NOMO-1 treated with DMSO at 0.1 percent for 48 hours (cell line): ENCODE measurements around the gene CEP41.

Experiments
- DNase-seq: peaks from one replicate; lab custom pipeline; 2025; ENCODE audit not compliant: unreplicated experiment; lab: John Stamatoyannopoulos, UW

The CEP41 gene

DNA sequence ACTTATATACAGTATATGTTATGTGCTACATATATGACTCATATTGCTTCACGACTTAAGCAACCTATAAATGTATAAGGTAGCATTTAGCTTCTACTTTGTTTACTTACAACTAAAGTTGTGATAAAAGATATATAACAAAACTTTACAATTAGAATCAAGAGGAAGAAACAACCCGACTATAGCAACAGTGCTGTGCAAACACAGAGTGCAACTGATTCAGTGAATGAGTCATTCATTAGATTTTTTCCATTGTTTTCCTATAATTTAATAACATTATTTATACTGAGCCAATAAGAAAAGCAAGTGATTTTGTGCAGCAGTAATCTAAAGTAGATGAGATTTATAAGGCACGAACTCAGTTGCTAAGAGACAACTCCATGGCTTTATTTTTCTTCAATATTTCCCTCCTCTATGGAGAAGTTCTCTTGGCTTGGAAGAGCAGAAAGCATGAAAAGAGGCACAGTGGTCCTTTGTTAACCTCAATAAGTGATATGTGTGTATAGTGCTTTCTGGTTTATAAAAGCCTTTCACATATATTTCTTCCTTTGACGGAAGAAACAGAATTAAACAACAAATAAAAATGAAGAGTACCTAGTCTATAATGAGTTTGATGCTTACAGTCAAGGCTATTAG is 19.8 kb downstream of the CEP41 start:
- DNase-seq: no peak

DNA sequence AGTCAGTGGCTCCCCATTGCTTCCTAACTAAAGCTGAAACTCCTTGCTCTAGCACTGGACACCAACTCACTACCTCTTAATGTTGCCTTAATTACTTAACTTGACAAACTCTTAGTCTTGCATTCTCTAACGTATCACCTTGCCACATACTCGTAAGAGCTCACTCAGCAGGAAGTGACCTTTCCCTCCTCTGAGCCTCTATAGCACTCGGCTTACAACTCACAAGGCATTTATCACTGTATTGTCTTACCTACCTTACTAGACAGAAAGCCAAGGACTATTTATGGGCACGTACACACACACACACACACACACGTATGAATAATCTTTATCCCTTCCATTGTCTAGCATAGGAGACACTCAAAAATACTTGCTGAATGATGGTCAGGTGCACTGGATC is 21.2 kb downstream of the CEP41 start:
- DNase-seq: no peak

DNA sequence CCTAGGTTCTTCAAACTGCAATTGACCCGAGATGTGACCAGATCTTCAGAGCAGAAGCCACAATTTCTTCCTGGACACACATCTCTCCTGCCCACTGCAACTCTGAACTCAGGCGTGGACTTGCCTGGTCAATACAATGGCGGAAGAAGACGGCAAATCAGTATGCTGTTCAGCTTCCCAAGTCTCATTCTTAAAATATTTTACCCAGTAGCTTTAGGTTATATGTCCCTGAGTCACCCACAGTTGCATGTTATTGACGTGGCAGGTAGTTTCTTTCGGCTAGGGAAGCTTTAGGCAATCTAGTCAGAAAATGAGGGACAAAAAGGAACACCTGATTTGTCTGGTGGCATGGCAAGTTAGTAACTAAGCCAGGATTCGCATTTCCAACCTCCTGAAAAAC is 22.5 kb downstream of the CEP41 start:
- no peak for DNase-seq

DNA sequence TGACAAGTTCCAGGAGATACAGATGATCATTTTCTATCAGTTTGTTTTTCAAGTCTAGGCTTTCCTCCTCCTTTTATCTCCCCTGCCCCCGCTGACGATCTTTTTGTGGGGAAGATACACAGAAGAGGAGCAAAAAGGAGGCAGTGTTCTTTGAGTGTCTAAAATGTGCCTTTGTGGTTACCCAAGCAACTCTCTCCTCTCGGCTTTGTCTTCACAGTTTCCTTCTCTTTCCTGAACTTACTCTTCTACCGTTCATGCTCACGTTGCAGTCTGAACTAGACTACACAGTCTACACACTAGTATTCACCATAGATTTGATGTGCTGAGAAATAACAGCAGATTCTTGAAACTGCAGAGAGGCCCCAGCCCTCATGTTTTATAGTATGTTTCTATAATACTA is 23.6 kb downstream of the CEP41 start:
- no peak for DNase-seq

DNA sequence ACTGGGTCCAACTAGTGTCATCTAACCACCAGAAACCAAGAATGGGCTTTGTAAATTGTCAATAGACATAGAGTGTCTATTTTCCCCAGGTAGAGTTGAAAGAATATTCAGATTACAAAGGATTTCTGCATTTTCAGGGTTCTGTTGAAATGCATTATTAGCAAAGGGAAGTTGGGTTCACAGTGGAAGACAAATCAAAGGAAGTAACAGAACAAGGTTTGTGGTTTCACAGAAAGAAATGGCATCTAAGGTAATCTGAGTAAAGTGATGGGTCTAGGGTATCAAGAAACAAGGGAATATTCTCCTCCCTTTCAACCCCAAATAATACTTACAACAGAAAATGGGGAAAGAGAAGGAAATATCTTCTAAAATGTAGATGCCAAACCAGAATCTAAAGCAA is 25.8 kb downstream of the CEP41 start:
- no peak for DNase-seq

DNA sequence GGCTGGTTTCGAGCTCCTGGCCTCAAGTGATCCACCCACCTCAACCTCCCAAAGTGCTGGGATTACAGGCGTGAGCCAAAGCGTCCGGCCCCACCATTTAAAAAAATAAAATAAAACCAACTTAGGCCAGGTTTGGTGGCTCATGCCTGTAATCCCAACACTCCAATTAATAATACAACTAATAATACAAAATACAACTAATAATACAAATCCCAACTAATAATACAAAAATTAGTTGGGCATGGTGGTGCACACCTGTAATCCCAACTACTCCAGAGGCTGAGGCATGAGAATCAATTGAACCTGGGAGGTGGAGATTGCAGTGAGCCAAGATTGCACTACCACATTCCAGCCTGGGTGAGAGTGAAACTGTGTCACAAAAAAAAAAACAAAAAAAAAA is 27.6 kb downstream of the CEP41 start:
- no peak for DNase-seq

DNA sequence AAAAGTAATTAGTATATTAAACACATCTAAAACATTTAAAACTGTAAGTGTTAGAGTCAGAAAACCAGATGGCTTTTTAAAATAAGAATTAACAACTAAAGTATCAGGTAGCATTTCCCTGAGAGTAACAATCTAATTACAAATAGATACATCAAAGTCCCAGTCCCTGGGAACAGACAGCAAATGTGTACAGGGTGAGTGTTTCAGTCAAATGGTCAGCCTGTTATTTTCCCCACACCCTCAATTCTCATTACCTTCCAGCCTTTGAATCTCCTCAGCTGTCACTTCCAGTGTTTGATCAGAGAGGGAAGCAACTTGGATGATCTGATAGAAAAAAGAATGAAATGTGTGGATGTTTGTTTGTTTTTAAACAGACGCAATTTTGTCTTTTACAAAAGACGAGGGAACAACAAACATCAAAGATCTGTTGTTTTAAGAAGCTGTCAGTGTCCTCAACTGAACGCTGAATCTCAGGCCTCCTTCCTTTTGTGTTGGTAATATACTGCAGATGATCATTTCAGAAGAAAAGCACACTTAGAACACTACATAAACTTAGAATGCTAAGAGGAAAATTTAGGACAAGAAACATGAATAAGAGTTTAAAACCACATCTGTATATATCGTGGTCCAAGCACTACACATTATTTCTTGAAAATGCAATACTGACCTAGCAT is 29.8 kb downstream of the CEP41 start:
- DNase-seq: no peak

DNA sequence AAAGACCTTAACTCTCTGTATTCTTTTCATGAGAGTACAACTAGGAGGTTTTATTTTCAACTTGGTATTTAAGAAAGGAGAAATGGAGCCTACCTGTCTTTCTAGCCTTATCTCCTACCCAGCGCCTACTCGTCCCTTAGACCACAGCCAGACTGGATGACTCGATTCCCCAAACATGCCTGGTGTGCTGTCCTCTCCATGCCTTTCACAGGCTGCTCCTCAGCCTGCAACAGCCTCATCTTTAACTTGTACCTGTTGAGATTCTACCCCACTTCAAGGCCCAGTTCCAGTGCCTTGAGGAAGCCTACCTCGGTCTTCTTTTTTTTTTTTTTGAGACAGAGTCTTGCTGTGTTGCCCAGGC is 31.1 kb downstream of the CEP41 start:
- DNase-seq: no peak

DNA sequence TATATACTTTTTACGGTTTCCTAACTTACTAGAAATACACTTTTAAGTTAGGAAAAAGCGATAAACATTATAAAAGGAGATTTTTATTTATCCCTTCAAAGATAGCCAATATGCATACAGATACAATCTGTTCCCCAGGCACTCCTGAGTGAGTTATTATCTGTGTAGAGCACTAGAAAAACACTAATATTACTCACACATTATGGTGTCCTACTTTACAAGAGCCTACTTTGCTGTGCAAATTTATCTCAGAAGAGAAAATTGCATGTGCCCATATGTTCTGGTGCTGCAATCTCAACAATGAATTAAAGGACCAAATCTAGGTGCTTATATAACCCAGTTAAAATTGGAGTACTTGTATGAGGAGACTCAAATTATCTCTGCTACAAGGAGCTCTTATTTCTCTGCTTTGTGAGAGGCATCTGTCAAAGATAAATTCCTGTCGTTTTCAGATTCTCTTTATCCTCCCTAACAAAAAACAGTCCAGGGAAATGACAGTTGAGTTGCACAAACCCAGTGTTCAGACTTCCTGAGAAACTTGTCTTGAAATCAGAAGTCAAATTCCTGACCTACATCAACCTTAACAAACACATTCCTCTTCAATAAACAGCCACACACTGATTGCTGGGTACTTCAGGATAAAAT is 31.6 kb downstream of the CEP41 start:
- DNase-seq: no peak

DNA sequence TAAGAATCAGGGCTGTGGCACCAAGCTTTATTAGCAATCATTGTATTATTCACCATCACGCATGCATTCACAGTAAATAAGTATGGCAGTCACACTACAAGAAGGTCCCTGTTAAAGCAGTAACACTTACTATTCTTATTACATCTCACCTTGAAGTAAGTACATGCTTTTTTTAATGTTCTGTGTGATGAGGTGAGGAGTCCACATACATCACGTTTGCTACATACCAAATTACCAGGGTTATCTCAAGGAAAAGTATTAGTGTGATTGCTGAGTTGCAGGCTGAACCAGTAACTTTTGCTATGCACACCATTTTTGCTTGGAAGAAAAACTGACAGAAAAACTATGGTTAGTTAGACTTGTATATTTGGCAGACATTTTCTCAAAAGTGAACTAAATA is 35.8 kb downstream of the CEP41 start:
- no peak for DNase-seq

DNA sequence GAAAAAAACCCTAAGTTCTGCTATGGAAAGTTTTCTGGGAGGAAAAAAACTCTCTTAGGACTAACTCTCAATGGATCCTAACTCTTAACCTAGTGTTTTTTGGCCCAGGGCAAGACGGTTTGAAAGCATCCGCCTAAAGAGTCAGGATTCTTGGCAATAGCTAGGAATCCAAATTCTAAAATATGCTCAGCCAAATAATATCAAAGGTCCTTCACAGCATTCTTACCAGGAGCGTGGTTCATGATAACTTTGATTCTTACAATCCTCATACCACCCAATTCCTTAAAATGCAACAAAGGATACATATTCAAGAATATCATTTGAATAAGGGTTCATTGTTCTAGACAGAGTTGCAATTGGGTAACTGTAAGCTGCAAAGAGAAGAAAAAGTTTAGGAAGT is 39.2 kb downstream of the CEP41 start:
- no peak for DNase-seq

DNA sequence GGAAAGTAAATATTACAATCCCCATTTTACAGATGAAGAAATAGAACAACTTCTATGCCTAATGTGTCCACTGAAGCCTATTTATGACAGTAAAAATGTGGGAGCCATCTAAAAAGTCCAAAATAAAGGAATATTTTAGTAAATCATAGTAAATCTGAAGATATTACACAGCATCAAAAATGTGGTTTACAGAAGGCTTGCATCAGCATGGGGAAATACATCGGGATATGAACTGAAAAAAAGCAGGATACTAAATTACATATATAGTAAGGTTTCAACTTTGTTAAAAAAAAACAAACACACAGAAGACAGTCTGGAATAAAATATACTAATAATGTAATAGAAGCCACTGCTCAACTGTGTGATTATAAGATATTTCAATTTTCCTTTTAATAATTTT is 39.7 kb downstream of the CEP41 start:
- DNase-seq: no peak

DNA sequence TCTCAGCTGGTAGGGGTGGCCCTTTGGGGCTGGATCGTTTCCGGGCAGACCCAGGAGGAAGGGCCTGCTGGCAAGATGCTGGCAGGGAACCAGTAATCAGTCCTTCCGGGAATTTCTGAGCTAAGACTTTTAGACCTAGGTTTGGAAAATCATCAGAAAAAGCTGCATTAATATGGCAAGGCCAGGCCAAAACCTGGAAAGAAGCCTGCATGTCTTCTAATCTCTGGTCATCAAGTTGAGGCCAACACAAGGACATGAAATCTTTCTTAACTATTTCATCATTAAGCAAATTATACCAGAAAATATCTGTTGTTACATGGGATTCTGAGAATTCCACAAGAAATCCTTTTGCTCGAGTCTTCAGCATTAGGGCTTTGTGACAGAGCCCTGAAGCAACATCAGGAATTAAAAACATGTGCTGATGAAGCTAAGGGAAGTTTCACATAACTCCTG is 40.7 kb downstream of the CEP41 start:
- DNase-seq: no peak

DNA sequence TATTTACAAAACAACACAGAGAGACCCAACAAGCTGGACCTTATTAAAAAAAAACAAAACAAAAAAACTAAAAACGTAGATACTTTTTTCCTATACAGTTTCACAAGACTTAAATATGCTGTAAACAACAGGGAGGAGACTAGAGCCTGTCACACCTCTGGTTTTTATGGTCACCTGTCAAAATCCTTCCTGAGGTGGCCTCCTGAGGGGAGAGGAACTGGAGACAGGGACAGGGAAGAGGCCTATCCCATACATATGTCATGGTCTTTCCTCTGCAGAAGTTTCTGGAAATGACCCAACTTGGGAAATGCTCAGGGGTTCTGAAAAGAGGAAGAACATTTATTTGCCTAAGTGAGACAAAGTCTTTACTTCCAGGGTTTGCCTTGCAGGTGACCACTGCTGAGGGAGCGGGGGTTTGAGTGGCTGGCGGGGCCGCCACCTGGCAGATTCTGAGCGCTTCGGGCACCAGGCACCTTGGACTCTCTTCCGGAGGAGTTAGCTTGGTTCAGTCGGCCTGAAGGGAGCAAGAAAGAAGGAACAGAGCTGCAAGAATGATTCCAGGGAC is 42.2 kb downstream of the CEP41 start:
- DNase-seq: no peak

DNA sequence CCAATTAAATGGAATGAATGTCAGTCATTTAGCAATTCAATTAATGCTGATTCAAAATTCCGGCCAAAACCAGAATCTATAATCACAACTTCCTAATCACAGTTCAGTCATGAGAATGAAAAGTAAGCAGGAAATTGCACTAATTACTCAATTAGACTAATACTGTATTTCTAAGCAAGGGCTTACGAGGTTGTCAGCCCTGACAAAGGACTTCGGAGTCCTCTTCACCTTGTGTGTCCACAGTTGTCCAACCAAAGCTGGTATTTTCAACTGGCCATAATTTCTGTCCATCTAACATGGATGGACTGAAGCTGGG is 43.1 kb downstream of the CEP41 start:
- DNase-seq: no peak

DNA sequence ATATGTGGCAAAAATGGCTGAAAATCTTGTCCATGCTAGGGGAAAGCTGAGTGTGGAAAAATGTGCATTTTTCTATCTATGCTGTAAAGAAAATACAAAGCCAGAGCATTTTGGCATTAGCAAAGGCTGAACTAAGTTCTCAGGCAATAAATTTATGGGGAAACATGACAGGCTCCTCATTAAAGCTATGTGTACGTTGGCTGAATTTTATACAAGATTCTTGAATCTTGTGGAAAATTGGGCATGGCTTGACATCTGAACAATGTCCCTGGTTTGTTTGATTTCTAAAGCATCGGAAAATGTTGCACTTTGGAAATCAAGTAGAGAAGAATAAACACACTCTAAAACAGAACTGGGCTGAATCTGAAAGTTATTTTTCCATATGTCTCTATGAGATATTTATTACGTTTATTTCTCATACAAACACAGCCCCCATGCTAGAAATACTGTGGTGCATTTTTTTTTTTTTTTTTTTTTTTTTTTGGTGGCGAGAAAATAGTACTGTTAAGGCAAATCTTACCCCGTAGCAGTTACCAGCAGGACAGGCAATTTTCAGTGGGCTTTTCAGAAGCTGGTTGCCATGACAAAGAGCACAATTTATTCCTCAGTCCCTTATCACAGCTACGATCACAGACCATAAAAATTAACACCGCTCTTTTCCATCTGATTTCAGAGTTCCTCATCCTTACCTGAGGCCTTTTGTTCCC is 43.6 kb downstream of the CEP41 start:
- no peak for DNase-seq

DNA sequence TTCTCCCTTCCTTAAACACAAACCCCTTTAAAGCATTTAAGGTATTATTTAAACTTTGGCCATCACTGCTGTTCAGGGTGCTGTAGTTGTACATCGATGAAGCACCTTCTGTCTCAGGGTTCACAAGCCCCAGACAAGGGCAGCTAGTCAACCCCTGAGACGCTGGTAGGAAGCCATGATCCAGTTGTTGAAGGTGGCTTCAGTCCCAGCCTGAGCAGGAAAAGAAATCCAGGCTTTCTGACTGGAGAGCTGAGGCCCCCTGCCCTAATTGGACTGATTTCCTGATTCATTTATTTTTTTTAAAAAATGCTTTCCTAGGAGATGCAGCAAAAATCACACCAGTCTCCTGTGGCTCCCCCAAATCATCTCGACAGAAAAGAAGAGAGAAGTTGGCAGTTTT is 44.7 kb downstream of the CEP41 start:
- DNase-seq: no peak

DNA sequence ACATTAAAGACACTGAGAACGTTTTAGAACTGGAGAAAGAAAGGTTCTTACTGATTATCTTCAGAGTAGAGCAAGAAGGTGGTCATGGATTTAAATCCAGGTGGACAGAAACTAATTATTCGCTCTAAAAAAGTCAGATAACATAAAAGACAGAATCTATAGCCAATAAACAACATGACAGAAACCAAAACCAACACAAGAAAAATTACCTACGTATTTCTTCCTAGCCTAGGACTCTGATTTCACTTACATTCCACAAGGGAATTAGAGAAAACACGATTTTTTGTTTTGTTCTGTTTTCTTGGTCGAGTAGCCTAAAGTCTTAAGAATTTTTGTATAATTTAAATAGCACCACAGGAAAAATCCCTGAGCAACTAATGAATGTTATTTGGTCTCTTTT is 45.4 kb downstream of the CEP41 start:
- no peak for DNase-seq

DNA sequence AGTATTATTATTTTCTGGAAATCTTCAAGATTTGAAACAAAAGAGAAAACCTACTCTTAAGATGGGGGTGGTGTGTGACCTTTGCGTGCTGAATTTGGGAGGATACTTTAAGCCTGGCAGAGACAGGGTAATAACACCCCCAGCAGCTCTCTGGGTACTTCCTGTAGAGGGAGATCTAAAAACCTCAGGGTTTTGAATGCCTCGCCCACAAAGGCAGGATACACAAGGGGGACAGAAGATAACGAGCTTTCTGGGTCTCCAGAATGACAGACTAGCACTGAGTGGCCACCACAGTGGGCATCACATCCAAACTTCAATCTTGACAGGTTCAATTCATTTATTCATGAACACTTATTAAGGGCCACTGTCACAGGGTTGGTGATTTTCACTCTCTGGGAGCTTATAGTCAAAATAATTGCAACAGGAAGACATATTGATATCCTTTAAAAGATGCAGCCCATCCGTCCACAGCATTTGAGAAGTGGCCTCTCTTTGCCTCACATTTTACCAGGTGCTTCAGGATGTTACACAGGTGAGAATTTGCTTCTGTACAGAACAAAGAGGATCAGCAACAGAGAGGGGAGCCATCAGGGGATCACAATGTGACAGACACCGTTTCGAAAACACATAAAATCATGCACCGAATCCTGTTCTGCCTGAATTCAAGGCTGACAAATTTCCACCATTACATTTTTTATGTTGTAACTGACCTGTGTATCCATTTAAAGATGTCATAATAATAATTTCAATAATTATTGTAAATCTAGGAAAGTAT is 46.2 kb downstream of the CEP41 start:
- DNase-seq: no peak

DNA sequence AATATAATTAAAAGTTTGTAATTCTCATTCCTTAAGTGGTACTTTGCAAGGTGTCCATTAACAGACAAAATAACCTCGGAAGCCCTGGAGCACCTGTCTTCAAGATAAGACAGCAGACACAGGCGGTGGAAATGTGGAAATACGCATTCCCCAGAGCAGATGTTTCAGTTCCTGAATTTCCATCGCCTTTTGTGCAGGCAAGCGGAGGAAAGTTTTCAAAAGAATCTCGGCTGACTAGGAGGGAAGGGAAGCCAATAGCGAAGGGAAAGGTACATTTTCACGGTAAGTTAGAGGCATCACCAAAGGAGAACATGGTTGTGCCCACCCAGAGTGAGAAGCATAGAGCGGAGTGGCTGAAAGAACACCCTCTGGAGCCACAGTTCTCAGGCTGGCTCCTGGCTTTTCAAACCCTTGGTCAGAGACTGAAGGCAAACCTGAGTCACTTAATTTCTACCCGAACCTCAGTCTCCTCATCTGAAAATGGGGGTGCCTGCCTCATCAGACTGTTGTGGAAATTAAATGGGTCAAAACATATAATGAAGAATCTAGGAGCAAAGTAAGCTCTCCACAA is 46.9 kb downstream of the CEP41 start:
- DNase-seq: no peak

DNA sequence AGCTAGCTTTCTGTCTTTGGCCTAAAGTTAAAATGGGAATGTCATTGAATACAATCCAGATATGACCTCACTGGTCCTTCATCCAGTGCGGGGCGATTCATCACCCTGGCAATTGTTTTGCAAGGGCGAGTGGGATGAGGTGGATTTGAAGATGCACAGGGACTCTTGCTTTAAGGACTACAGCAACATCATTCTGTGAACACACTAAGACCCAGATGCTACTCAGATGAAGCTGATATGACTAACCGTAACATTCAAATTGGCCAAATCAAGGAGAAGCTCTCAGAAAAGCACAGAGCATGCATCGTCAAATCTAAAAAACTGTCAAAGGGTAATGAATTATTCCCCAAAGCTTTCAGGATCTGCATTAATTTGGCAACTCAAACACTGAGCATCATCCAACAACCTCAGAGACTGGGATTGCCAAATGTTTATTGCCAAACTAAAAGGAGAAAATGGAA is 47.7 kb downstream of the CEP41 start:
- DNase-seq: no peak
